Progenitor cell of endocrine pancreas (in vitro differentiated cells): ENCODE measurements around the gene KRT76. TPM values are rescaled to one million over a fixed set of nuclear protein-coding genes. Genes with fewer than 3 reads are reported as not detected.

Experiments
- DNase-seq: peaks from one replicate; pipeline ENCODE4 v3.0.0; 2021; ENCODE audit warnings: low spot score; ENCODE audit not compliant: unreplicated experiment
- H3K27ac Mint-ChIP-seq: 2 replicates; pipeline ENCODE4 v1.8.0; 2021; ENCODE audit warnings: mild to moderate bottlenecking, moderate library complexity, mixed read lengths
- H3K27me3 Mint-ChIP-seq: 2 replicates; pipeline ENCODE4 v1.8.0; 2021; ENCODE audit warnings: mixed read lengths
- H3K36me3 Mint-ChIP-seq: 2 replicates; pipeline ENCODE4 v1.8.0; 2022; ENCODE audit warnings: mixed read lengths; ENCODE audit not compliant: insufficient read depth
- H3K4me1 Mint-ChIP-seq: 2 replicates; pipeline ENCODE4 v1.8.0; 2021; ENCODE audit warnings: low read depth, mixed read lengths
- H3K4me3 Mint-ChIP-seq: 2 replicates; pipeline ENCODE4 v1.8.0; 2021; ENCODE audit warnings: low read depth, mild to moderate bottlenecking, moderate library complexity, mixed read lengths
- H3K9me3 Mint-ChIP-seq: 2 replicates; pipeline ENCODE4 v1.8.0; 2021; ENCODE audit warnings: low read depth, mixed read lengths
- total RNA-seq: library from RNA; stranded (reverse); gene quantifications from 2 replicates; pipeline ENCODE4 v1.2.1, GENCODE V29; 2021
- TF ChIP-seq, protein P1 (sequence below): fragments of 200-600 bp; sonication (generic); IDR thresholded peaks from one replicate; pipeline ENCODE4 v1.5.0; 2021; ENCODE audit warnings: antibody characterized with exemption, mild to moderate bottlenecking; ENCODE audit not compliant: unreplicated experiment

Gene KRT76
- total RNA-seq, 1 donor from 2014 or later, result not detected

DNA sequence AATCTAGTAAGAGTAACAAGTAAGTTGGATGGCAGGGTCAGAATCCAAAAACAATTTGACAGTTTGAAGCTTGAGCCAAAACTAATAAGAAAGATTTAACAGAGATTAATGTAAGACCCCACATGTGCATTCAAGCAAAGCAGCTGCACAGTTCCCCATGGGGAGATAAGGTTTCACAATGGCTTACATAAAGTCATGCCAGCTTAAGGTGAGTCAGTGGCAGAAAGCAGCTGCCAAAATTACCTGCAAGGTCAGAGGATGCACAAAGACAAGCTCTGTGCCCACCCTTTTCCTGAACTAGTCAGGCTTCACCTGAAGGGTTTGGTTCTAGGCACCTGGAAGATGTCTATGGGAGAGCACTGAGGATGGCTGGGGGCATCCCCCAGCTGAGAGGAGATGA, 37.2 kb downstream of the KRT76 start:
- H3K4me3 Mint-ChIP-seq, result no peak overlapping the region
- no peaks in the 10 kb centered on the region for H3K9me3 Mint-ChIP-seq
- no peak overlapping the region for H3K27ac Mint-ChIP-seq
- DNase-seq, result no peak
- H3K36me3 Mint-ChIP-seq, result no peaks in the 10 kb centered on the region
- TF ChIP-seq, protein P1, sequence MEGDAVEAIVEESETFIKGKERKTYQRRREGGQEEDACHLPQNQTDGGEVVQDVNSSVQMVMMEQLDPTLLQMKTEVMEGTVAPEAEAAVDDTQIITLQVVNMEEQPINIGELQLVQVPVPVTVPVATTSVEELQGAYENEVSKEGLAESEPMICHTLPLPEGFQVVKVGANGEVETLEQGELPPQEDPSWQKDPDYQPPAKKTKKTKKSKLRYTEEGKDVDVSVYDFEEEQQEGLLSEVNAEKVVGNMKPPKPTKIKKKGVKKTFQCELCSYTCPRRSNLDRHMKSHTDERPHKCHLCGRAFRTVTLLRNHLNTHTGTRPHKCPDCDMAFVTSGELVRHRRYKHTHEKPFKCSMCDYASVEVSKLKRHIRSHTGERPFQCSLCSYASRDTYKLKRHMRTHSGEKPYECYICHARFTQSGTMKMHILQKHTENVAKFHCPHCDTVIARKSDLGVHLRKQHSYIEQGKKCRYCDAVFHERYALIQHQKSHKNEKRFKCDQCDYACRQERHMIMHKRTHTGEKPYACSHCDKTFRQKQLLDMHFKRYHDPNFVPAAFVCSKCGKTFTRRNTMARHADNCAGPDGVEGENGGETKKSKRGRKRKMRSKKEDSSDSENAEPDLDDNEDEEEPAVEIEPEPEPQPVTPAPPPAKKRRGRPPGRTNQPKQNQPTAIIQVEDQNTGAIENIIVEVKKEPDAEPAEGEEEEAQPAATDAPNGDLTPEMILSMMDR, result no peak
- no peaks in the 10 kb centered on the region for H3K4me1 Mint-ChIP-seq
- H3K27me3 Mint-ChIP-seq, result peaks cover 60% of the 10 kb centered on the region

DNA sequence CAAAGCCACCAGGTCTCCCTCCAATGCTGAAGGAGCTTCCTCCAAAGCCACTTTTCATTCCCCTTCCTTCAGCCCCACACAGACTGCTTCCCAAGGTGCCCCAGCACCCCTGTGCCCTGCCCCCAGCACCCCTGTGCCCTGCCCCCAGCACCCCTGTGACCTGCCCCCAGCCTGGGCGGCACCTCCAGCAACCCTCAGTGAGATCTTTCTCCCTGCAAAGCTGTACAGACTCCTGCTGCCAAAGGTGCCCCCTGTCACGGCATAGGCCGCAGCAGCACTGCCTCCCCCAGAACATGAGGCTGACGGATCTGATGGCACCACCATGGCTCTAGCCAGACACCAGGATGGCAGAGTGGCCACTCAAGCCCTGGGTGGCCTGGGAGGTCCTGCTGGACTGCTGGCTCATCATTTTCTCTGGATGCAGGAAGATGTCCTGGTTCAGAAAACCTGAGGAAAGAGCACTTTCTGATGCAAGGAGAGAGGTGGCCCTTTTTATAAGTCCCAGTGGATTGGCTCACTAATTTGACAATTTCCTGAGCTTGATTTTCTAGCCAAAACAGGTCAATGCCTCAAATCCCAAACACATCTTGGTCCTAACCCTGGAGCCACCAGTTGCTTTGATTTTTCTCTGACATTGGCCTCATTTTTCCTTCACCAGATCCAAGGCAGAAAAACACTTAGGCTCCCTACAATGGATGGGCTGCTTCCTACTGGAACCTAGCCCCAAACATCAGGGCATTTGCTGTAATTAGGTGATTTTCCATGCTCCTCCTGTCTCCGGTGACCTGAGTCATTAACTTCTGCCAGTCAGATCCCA, 41.1 kb downstream of the KRT76 start:
- Mint-ChIP-seq H3K9me3 (no peaks in the 10 kb centered on the region), H3K4me1 (no peaks in the 10 kb centered on the region), H3K4me3 (no peak overlapping the region), H3K27me3 (peaks cover 70% of the 10 kb centered on the region), H3K27ac (no peak overlapping the region), H3K36me3 (no peaks in the 10 kb centered on the region)
- no peak for DNase-seq
- TF ChIP-seq, protein P1, result no peak

DNA sequence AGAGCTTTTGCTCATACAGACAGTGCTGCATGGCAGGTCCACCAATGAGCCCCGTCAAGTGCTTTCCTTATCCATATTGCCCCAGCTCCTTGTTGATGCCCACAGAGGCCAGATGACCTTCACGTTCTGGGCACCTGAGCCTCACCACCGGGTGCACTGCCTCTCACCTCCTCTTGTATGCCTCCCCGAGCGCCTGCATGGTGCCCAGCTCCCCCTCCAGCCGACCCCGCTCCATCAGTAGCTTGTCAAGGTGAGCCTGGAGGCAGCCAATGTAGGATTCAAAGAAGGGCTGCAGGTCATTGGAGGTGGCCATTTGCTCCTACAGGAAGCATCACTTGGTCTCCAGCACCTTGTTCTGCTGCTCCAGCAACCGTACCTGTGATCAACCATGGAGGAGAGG, 42.0 kb downstream of the KRT76 start:
- Mint-ChIP-seq H3K4me3 (no peak overlapping the region), H3K9me3 (no peaks in the 10 kb centered on the region), H3K27me3 (peaks cover 76% of the 10 kb centered on the region), H3K4me1 (no peaks in the 10 kb centered on the region), H3K36me3 (no peaks in the 10 kb centered on the region), H3K27ac (no peak overlapping the region)
- no peak for DNase-seq
- TF ChIP-seq, protein P1, result no peak

DNA sequence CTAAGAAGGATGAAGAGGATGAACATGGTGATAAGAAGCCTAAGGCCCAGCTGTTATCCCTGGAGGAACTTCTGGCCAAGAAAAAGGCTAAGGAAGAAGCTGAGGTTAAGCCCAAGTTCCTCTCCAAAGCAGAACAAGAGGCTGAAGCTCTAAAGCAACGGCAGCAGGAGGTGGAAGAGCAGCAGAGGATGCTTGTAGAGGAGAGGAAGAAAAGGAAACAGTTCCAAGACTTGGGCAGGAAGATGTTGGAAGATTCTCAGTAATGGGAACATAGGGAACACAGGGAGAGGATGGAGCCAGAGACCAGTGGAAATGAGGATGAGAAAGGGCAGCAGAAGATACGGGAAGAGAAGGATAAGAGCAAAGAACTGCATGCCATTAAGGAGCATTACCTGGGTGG, 46.4 kb downstream of the KRT76 start:
- DNase-seq, result no peak
- TF ChIP-seq, protein P1, result no peak
- Mint-ChIP-seq H3K9me3 (no peaks in the 10 kb centered on the region), H3K4me1 (no peaks in the 10 kb centered on the region), H3K27me3 (peaks cover 88% of the 10 kb centered on the region), H3K4me3 (no peak overlapping the region), H3K36me3 (no peaks in the 10 kb centered on the region), H3K27ac (no peak overlapping the region)

DNA sequence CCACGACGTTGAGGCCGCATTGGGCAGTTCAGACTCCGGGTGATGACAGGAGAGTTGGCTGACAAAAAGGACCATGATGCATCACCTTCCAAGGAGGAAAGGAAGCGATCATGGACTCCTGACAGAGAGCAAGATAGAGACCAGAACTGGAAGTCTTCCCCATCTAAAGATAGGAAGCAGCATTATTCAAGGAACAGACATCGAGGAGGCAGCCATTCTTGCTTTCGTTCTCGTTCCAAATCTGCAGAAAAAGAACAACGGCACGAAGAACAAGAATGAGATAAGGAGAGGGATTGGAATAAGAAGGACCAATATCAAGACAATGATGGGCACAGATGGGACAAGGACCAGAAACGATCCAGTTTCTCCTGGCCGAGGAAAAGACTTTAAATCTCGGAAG, 46.8 kb downstream of the KRT76 start:
- H3K4me1 Mint-ChIP-seq, result no peaks in the 10 kb centered on the region
- TF ChIP-seq, protein P1, result no peak

More for the DNA sequence above, 46.8 kb downstream of the KRT76 start:
- no peaks in the 10 kb centered on the region for H3K36me3 Mint-ChIP-seq
- H3K9me3 Mint-ChIP-seq, result no peaks in the 10 kb centered on the region
- H3K27ac Mint-ChIP-seq, result no peak overlapping the region
- peaks cover 84% of the 10 kb centered on the region for H3K27me3 Mint-ChIP-seq
- DNase-seq, result no peak
- no peak overlapping the region for H3K4me3 Mint-ChIP-seq
